GM21786 (cell line): ENCODE measurements around the gene SNRNP70.
"Not testable (repeated sequence)": the region's sequence is repeated elsewhere in the genome, so short reads cannot be mapped to it uniquely, and the experiment has no call there.

Experiments
- ATAC-seq: cut with Tn5 transposase; IDR thresholded peaks from one replicate; pipeline ENCODE4 v1.9.1; 2021; ENCODE audit not compliant: unreplicated experiment

SNRNP70 gene

GRCh38 chr19:49118565-49119410 is 33.5 kb downstream of the SNRNP70 start, which contains the start of gene C19orf73:
Gene C19orf73, minus strand, starts transcription at chr19:49119143. Its CDS starts 121 bp downstream, at chr19:49119022.
- ATAC-seq: peak; percentile 77

GRCh38 chr19:49119411-49120324 is 34.4 kb downstream of the SNRNP70 start, which contains the start of gene PPFIA3:
Gene PPFIA3, plus strand, starts transcription at chr19:49119544. Its CDS starts 8,330 bp downstream, at chr19:49127874.
- no peak for ATAC-seq

- no peak for ATAC-seq
Measured at GRCh38 chr19:49120325-49120683, 35.1 kb downstream of the SNRNP70 start.

- no peak for ATAC-seq
Measured at GRCh38 chr19:49120868-49121267, 35.6 kb downstream of the SNRNP70 start.

GRCh38 chr19:49121841-49122240 is 36.6 kb downstream of the SNRNP70 start:
- ATAC-seq: not testable (repeated sequence)

- not testable (repeated sequence) for ATAC-seq
Measured at GRCh38 chr19:49123285-49123684, 38.0 kb downstream of the SNRNP70 start.

GRCh38 chr19:49125025-49125731 is 39.9 kb downstream of the SNRNP70 start:
- no peak for ATAC-seq

- ATAC-seq: no peak
Measured at GRCh38 chr19:49126575-49126974, 41.3 kb downstream of the SNRNP70 start.

- not testable (repeated sequence) for ATAC-seq
Measured at GRCh38 chr19:49127225-49127624, 42.0 kb downstream of the SNRNP70 start.

- ATAC-seq: peak; percentile 78
Measured at GRCh38 chr19:49127674-49128544, 42.7 kb downstream of the SNRNP70 start.

- no peak for ATAC-seq
Measured at GRCh38 chr19:49128545-49129237, 43.4 kb downstream of the SNRNP70 start.

- ATAC-seq: no peak
Measured at GRCh38 chr19:49129238-49129583, 44.0 kb downstream of the SNRNP70 start.

GRCh38 chr19:49130325-49130724 is 45.1 kb downstream of the SNRNP70 start:
- no peak for ATAC-seq

GRCh38 chr19:49132974-49133609 is 47.8 kb downstream of the SNRNP70 start:
- ATAC-seq: no peak

- ATAC-seq: no peak
Measured at GRCh38 chr19:49133621-49134454, 48.6 kb downstream of the SNRNP70 start.

GRCh38 chr19:49135686-49136085 is 50.4 kb downstream of the SNRNP70 start:
- ATAC-seq: no peak

GRCh38 chr19:49136771-49137171 is 51.5 kb downstream of the SNRNP70 start:
- ATAC-seq: no peak

- no peak for ATAC-seq
Measured at GRCh38 chr19:49140951-49141350, 55.7 kb downstream of the SNRNP70 start.
